Stomach (tissue), 9 donors: Measurements from ENCODE around the gene GPLD1. TPM values are rescaled to one million over a fixed set of nuclear protein-coding genes. Genes with fewer than 3 reads are reported as not detected.
"Not testable (repeated sequence)": the region's sequence is repeated elsewhere in the genome, so short reads cannot be mapped to it uniquely, and the experiment has no call there.

Experiments used
- DNase-seq, 2 donors: peaks; one replicate each; pipeline versions ENCODE4 v3.0.0 to v3.0.0-alpha.2; 2013 to 2019
- H3K27ac ChIP-seq, 5 donors: fragments of 200-600 bp in 4 of 5; sonication (generic) in 4 of 5; one replicate each; pipeline ENCODE4 v1.5.1; 2013 to 2019; ENCODE audit warnings: mild to moderate bottlenecking in 1 of 5, moderate library complexity in 1 of 5
- H3K27me3 ChIP-seq, 3 donors: fragments of 200-600 bp; sonication (generic); one replicate each; pipeline ENCODE4 v1.5.1; 2017 to 2019; ENCODE audit warnings: mixed run types in 1 of 3
- H3K36me3 ChIP-seq, 4 donors: fragments of 200-600 bp; sonication (generic); 1 replicate in 3 of 4; 2 replicates in 1 of 4; pipeline ENCODE4 v1.5.1; 2016 to 2019
- H3K4me1 ChIP-seq, 4 donors: fragments of 200-600 bp; sonication (generic); one replicate each; pipeline ENCODE4 v1.5.1; 2016 to 2019
- H3K4me3 ChIP-seq, 4 donors: fragments of 200-600 bp; sonication (generic) in 3 of 4; one replicate each; pipeline ENCODE4 v1.5.1; 2016 to 2019; ENCODE audit warnings: mild to moderate bottlenecking in 1 of 4
- H3K9me3 ChIP-seq, 4 donors: fragments of 200-600 bp; sonication (generic); one replicate each; pipeline ENCODE4 v1.5.1; 2016 to 2019
- EP300 ChIP-seq: sonication (generic); formaldehyde crosslinking; IDR thresholded peaks from one replicate; pipeline ENCODE4 v1.6.1; 2017; ENCODE audit warnings: antibody characterized with exemption
- POLR2A ChIP-seq, 4 donors: fragments of 450-650 bp; IDR thresholded peaks; one replicate each; pipeline ENCODE4 v1.6.1; 2016; ENCODE audit warnings: antibody characterized with exemption in 4 of 4, control low read depth in 2 of 4, mild to moderate bottlenecking in 1 of 4, moderate library complexity in 1 of 4
- POLR2AphosphoS5 ChIP-seq, 3 donors: sonication (generic); formaldehyde crosslinking; IDR thresholded peaks; one replicate each; pipeline ENCODE4 v1.6.1; 2016; ENCODE audit warnings: antibody characterized with exemption in 3 of 3
- WGBS, 5 donors: extraction: QIAGEN DNeasy Blood & Tissue Kit in 3 of 5; methylation state at CpG; one replicate each; pipeline versions ENCODE4 v1.1.5 to v1.1.7; 2013 to 2018; 5-methylcytosine and 5-hydroxymethylcytosine counted together
- intact Hi-C: fragments of 100-400 bp; cut with DNase I; formaldehyde crosslinking; loops from one replicate; pipeline ENCODE4 v1.15.1; 2023; ENCODE audit warnings: low total_unique reads
- polyA plus RNA-seq, 3 donors: library from polyadenylated mRNA; stranded (reverse); fragments of 200-250 nt; gene quantifications; one replicate each; pipeline ENCODE4 v1.2.3, GENCODE V29; 2013
- total RNA-seq, 5 donors: library from RNA; depleted of rRNA; stranded (reverse); fragments of >200 nt; gene quantifications; one replicate each; pipeline versions ENCODE4 v1.1.0 to v1.2.3, GENCODE V29; 2014 to 2016
- TF ChIP-seq, protein P1 (sequence below), 7 experiments: fragments of 450-650 bp in 4 of 7; fragments of 200-600 bp in 3 of 7; sonication (generic) in 3 of 7; IDR thresholded peaks; one replicate each; pipeline ENCODE4 v1.5.1; 2016 to 2019; ENCODE audit warnings: antibody characterized with exemption in 7 of 7, control low read depth in 2 of 7, mild to moderate bottlenecking in 1 of 7
- donor health status: healthy with polysubstance abuse.
- donor health status: Bipolar disorder and iron deficiency.
- donor health status: healthy.

The GPLD1 gene
- total and polyA plus RNA-seq, 8 donors: 0.18 to 2.8 (median 0.44) TPM; not detected in 2

DNA sequence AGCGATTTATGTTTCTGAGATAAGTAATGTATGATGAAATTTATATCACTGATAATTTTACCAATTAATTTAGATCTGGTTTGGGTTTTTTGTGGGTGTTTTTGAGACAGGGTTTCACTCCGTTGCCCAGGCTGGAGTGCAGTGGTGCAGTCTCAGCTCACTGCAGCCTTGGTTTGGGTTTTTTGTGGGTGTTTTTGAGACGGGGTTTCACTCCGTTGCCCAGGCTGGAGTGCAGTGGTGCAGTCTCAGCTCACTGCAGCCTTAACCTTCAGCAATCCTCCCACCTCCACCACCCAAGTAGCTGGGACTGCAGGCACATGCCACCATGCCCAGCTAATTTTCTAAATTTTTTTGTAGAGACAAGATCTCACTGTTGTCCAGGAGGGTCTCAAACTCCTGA is 73.6 kb downstream of the GPLD1 start:
- no peak overlapping the region for H3K27ac ChIP-seq
- no peaks in the 10 kb centered on the region for H3K27me3 ChIP-seq
- intact Hi-C loops: no loop called here
- H3K4me1 ChIP-seq: no peaks in the 10 kb centered on the region
- WGBS, 5 donors: 86 to 94% (median 90%) methylated on average over 4 of the region's 4 CpGs
- DNase-seq: no peak
- peaks cover 61 to 97% (median 96%) of the 10 kb centered on the region in 4 donors for H3K36me3 ChIP-seq
- H3K4me3 ChIP-seq: no peak overlapping the region
- no peaks in the 10 kb centered on the region for H3K9me3 ChIP-seq
- TF ChIP-seq POLR2AphosphoS5 (IDR thresholded peaks at IDR 0.05) (no peak), POLR2A (IDR thresholded peaks at IDR 0.05) (no peak), EP300 (no peak)
- TF ChIP-seq, protein P1, sequence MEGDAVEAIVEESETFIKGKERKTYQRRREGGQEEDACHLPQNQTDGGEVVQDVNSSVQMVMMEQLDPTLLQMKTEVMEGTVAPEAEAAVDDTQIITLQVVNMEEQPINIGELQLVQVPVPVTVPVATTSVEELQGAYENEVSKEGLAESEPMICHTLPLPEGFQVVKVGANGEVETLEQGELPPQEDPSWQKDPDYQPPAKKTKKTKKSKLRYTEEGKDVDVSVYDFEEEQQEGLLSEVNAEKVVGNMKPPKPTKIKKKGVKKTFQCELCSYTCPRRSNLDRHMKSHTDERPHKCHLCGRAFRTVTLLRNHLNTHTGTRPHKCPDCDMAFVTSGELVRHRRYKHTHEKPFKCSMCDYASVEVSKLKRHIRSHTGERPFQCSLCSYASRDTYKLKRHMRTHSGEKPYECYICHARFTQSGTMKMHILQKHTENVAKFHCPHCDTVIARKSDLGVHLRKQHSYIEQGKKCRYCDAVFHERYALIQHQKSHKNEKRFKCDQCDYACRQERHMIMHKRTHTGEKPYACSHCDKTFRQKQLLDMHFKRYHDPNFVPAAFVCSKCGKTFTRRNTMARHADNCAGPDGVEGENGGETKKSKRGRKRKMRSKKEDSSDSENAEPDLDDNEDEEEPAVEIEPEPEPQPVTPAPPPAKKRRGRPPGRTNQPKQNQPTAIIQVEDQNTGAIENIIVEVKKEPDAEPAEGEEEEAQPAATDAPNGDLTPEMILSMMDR (IDR thresholded peaks at IDR 0.05): no peak

DNA sequence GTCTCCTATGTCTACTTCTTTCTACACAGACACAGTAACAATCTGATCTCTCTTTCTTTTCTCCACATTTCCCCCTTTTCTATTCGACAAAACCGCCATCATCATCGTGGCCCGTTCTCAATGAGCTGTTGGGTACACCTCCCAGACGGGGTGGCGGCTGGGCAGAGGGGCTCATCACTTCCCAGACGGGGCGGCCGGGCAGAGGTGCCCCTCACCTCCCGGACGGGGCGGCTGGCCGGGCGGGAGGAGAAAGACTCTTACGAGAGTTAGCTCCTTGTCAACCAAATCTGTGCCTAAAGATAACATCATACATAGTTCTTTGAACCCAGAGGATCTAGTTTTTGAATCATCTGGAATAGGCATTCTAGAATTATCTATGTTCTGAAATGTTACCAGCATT is 74.8 kb downstream of the GPLD1 start:
- H3K4me3 ChIP-seq, H3K9me3 ChIP-seq, DNase-seq, H3K4me1 ChIP-seq, H3K27ac ChIP-seq, intact Hi-C loops, H3K27me3 ChIP-seq: not testable (repeated sequence)
- H3K36me3 ChIP-seq: peaks cover 48 to 97% (median 96%) of the 10 kb centered on the region in 4 donors
- 95 to 97% (median 96%) methylated on average over 13 to 15 of the region's 15 CpGs for WGBS, 5 donors

DNA sequence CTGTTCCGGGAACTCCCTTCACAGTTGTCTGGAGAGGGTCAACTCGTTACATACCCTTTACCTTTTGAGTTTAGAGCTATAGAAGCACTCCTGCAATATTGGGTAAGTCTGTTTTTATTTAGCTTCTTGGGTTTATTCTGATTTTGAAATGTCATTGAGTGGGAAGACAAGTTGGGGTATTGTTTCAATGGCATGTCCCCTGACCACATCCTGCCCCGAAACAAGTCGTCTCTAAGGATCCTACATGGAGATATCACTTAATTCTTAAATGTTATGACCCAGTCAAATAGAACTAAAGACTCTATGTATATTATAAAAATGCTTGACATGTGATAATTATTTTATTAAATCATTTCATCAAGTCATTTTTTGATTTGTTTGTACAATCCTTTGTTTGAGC is 77.1 kb downstream of the GPLD1 start:
- TF ChIP-seq, protein P1 (IDR thresholded peaks at IDR 0.05): no peak
- no peak for TF ChIP-seq EP300
- no peak for TF ChIP-seq POLR2A (IDR thresholded peaks at IDR 0.05)
- TF ChIP-seq POLR2AphosphoS5 (IDR thresholded peaks at IDR 0.05): no peak
- intact Hi-C loops: no loop called here
- H3K36me3 ChIP-seq: peaks cover 34 to 97% (median 95%) of the 10 kb centered on the region in 4 donors

DNA sequence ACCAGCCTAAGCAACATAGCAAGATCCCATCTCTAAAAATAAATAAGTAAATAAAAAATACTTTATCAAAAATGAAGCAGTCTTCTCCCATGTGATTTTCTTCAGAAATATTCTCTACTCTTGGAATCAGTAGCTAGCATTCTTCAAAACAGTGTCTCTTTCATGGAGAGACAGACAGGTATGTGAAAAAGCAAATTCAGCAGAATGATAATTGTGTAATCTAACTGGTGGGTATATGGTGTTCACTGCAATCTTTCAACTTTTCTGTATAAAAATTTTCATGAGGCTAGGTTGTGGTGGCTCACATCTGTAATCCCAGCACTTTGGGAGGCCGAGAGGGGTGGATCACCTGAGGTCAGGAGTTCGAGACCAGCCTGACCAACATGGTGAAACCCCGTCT is 78.8 kb downstream of the GPLD1 start:
- TF ChIP-seq, protein P1 (IDR thresholded peaks at IDR 0.05): no peak
- TF ChIP-seq POLR2A (IDR thresholded peaks at IDR 0.05): no peak
- no peak for TF ChIP-seq POLR2AphosphoS5 (IDR thresholded peaks at IDR 0.05)
- TF ChIP-seq EP300: no peak
- DNase-seq: no peak
- Histone ChIP-seq H3K27me3 (no peaks in the 10 kb centered on the region), H3K4me3 (no peak overlapping the region), H3K36me3 (peaks cover 26 to 94% (median 91%) of the 10 kb centered on the region in 4 donors), H3K4me1 (peaks cover 0 to 10% (median under 1%) of the 10 kb centered on the region in 4 donors), H3K9me3 (no peaks in the 10 kb centered on the region), H3K27ac (no peak overlapping the region)
- 92 to 96% (median 96%) methylated on average over 3 of the region's 3 CpGs for WGBS, 5 donors
- intact Hi-C loops: no loop called here

More for the DNA sequence above, 77.1 kb downstream of the GPLD1 start:
- WGBS, 5 donors: 93 to 98% (median 93%) methylated on average over 4 of the region's 4 CpGs
- H3K27me3 ChIP-seq: no peaks in the 10 kb centered on the region
- DNase-seq: no peak
- H3K27ac ChIP-seq: no peak overlapping the region
- peaks cover 0 to 6% (median 0%) of the 10 kb centered on the region in 4 donors for H3K4me1 ChIP-seq
- H3K9me3 ChIP-seq: no peaks in the 10 kb centered on the region
- no peak overlapping the region for H3K4me3 ChIP-seq

DNA sequence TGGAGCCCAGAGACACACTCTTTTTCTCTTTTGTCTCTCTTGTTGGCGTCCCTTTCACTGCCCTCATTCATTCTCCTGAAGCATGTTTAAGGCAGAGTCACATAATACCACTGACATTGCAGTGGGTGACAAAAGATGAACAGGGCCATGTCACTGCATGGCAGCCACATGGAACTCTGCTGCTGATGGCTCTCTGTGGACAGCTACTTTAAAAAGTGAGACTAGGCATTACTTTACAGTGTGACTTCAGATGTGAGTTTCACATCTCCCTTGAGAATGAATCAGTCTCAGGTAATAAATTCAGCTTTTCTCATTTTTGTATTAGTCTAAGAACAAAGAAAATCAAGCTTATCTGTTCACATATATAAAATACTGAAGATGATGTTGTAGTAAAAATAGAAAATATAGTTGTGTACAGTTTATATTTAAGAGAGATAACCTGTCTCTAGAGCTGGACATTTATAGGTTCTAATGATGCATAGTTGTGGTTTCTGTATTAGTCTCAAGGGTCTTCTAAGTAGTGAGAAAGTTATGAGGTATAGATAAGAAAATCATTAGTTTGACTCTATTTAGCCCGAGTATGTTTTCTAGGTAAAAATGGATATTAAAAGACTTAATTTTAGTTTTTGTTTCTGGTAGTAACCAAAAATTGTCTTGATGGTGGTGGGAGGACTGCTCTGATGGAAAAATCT is 80.5 kb downstream of the GPLD1 start:
- DNase-seq: no peak
- Histone ChIP-seq H3K36me3 (peaks cover 21 to 86% (median 83%) of the 10 kb centered on the region in 4 donors), H3K9me3 (no peaks in the 10 kb centered on the region), H3K4me1 (peaks cover 0 to 28% (median 16%) of the 10 kb centered on the region in 4 donors), H3K4me3 (no peak overlapping the region), H3K27ac (no peak overlapping the region), H3K27me3 (no peaks in the 10 kb centered on the region)
- 79 to 95% (median 87%) methylated on average over 2 of the region's 2 CpGs for WGBS, 5 donors
- TF ChIP-seq EP300: no peak
- no peak for TF ChIP-seq POLR2A (IDR thresholded peaks at IDR 0.05)
- TF ChIP-seq, protein P1 (IDR thresholded peaks at IDR 0.05): no peak
- TF ChIP-seq POLR2AphosphoS5 (IDR thresholded peaks at IDR 0.05): no peak
- intact Hi-C loops: no loop called here
